ENCODE data around the gene IFNA16.
"Not testable (repeated sequence)": the region's sequence is repeated elsewhere in the genome, so short reads cannot be mapped to it uniquely, and the experiment has no call there.

The IFNA16 gene

GRCh38 chr9:21194867-21195776 lies 22.0 kb downstream of the IFNA16 start:
- DNase-seq (ENCODE audit: low read depth in 2 of 2): not testable (repeated sequence)

- DNase-seq (ENCODE audit: low read depth in 2 of 2): not testable (repeated sequence)
These were observed 29.6 kb downstream of the IFNA16 start, which contains the start of gene IFNA4 for GRCh38 chr9:21187487-21187886. Gene IFNA4 (minus strand): TSS chr9:21187587. CDS start chr9:21187531, 56 bp downstream.

GRCh38 chr9:21182810-21183736 lies 34.0 kb downstream of the IFNA16 start:
- DNase-seq (ENCODE audit: low read depth in 2 of 2): not testable (repeated sequence)

- DNase-seq (ENCODE audit: low read depth in 2 of 2): no peak
These were observed 42.4 kb downstream of the IFNA16 start for GRCh38 chr9:21174671-21175070.

GRCh38 chr9:21172156-21172555 lies 45.0 kb downstream of the IFNA16 start:
- DNase-seq (ENCODE audit: low read depth in 2 of 2): no peak

GRCh38 chr9:21171351-21171750 lies 45.8 kb downstream of the IFNA16 start:
- DNase-seq (ENCODE audit: low read depth in 2 of 2): no peak

- not testable (repeated sequence) for DNase-seq (ENCODE audit: low read depth in 2 of 2)
These were observed 50.6 kb downstream of the IFNA16 start, which contains the start of gene IFNA21 for GRCh38 chr9:21166560-21166959. Gene IFNA21 (minus strand): TSS chr9:21166660. CDS start chr9:21166612, 48 bp downstream.
